ENCODE results near the gene CCDC60. TPM values are rescaled to one million over a fixed set of nuclear protein-coding genes. Genes with fewer than 3 reads are reported as not detected.

CCDC60 gene
- total RNA-seq, 1 donor from 2014 or later: not detected

DNA sequence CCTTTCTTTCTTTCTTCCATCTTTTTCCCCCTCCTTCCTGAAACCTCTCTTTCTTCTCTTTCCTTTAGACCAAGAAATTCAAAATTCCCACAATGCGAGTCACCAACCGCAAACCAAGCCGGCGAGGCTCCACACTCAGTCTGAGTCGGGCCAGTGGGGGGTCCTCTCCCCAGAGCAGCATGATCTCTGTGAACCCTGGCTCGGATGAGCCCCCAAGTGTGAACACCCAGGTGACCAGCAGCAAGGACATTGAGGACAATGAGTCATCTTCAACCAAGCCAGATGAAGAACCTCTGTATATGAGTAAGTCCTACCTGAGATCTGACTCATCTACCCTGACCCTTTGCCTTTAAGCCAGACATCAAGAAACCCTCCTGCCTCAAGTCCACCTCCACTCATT lies 170.5 kb downstream of the CCDC60 start:
- intact Hi-C loops (cut with DNase I): no loop called here
- no peak for DNase-seq (ENCODE audit: low spot score in 2 of 2)

DNA sequence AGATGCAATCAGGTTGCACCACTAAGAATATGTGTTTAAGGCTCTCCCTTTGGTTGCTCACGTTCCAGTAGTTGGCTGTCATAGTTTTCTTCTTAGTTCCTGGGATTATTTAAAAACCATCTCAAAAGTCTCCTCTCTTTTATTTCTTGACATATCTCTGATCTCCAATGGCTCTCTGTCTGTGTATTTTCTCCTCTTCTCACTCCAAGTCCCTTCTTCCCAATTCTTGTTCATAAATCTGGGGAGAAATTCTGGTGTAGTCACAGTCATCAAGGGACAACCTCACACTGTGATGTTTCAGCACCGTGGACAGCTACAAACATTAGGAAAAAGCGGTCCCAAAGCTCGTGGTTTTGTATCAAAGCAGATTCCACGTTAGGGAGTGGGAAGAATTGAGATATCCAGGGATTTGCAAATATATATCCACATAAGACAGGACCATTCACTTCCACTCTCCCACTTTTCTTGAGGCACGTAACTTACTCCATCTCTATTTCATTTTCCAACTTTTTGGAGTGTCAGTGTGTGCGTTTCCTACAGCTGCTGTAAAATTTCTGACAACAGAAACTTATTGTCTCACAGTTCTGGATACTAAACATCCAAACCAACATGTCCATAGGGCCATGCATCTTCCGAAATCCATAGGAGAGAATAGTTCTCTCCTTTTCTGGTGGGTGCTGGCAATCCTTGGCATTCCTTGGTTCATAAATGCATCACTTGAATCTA lies 178.4 kb downstream of the CCDC60 start:
- DNase-seq (ENCODE audit: low spot score in 2 of 2): no peak
- Histone ChIP-seq H3K4me3 (no peak overlapping the region), H3K4me1 (no peaks in the 10 kb centered on the region), H3K36me3 (no peaks in the 10 kb centered on the region), H3K9me3 (no peaks in the 10 kb centered on the region), H3K27ac (no peak overlapping the region), H3K27me3 (no peaks in the 10 kb centered on the region)
- intact Hi-C loops (cut with DNase I): no loop called here
- TF ChIP-seq, protein P1, sequence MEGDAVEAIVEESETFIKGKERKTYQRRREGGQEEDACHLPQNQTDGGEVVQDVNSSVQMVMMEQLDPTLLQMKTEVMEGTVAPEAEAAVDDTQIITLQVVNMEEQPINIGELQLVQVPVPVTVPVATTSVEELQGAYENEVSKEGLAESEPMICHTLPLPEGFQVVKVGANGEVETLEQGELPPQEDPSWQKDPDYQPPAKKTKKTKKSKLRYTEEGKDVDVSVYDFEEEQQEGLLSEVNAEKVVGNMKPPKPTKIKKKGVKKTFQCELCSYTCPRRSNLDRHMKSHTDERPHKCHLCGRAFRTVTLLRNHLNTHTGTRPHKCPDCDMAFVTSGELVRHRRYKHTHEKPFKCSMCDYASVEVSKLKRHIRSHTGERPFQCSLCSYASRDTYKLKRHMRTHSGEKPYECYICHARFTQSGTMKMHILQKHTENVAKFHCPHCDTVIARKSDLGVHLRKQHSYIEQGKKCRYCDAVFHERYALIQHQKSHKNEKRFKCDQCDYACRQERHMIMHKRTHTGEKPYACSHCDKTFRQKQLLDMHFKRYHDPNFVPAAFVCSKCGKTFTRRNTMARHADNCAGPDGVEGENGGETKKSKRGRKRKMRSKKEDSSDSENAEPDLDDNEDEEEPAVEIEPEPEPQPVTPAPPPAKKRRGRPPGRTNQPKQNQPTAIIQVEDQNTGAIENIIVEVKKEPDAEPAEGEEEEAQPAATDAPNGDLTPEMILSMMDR (IDR thresholded peaks at IDR 0.05): no peak

More for the DNA sequence above, 170.5 kb downstream of the CCDC60 start:
- Histone ChIP-seq H3K27me3 (no peaks in the 10 kb centered on the region), H3K36me3 (no peaks in the 10 kb centered on the region), H3K4me3 (no peak overlapping the region), H3K4me1 (no peaks in the 10 kb centered on the region), H3K9me3 (no peaks in the 10 kb centered on the region), H3K27ac (no peak overlapping the region)
- TF ChIP-seq, protein P1 (IDR thresholded peaks at IDR 0.05): no peak

DNA sequence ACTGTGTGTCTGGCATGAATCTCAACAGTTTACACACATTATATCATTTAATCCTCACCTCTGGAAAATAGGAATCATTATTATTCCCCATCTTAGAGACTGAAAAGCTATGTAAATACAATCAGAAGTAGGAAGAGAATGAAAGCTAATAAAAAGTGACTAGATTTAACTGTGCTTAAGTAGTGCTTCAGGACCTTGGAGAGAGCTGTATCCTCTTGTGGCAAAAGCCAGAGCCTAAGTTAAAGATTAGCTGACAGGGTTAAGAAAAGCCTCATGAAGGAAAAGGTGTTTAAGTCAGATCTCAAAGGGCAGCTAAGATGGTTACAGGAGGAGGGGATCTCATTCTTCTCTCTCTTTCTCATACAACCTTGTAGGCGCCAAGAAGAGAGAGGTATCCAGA lies 193.7 kb downstream of the CCDC60 start:
- TF ChIP-seq, protein P1 (IDR thresholded peaks at IDR 0.05): no peak
- H3K27ac ChIP-seq: no peak overlapping the region
- no peaks in the 10 kb centered on the region for H3K27me3 ChIP-seq
- intact Hi-C loops (cut with DNase I): no loop called here
- no peaks in the 10 kb centered on the region for H3K36me3 ChIP-seq
- DNase-seq (ENCODE audit: low spot score in 2 of 2): no peak
- no peaks in the 10 kb centered on the region for H3K9me3 ChIP-seq
- H3K4me3 ChIP-seq: no peak overlapping the region
- H3K4me1 ChIP-seq: no peaks in the 10 kb centered on the region

DNA sequence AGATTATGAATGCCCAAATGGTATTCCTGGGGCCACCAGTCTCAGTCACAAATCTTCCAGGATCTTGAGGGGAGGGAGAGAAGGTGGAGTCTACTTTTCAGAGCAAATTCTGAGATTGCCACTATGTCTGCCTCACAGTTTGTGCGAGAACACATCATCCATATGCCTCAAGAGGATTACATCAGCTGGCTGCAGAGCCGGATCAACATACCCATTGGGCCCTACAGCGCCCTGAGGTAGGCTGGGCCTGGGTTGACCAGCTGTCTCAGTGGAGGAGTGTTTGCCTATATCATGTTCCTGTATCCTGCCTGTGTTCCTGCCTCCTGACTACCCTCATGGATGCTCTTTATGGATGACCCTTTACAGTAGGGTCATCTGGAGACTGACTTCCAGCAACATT lies 205.9 kb downstream of the CCDC60 start:
- no peak overlapping the region for H3K27ac ChIP-seq
- no peaks in the 10 kb centered on the region for H3K36me3 ChIP-seq
- TF ChIP-seq, protein P1 (IDR thresholded peaks at IDR 0.05): no peak
- intact Hi-C loops (cut with DNase I): loop anchor here (10.0 kb wide), 2 partner anchors 426 to 1136 kb away; no protein-coding TSS in a partner anchor
- no peak overlapping the region for H3K4me3 ChIP-seq
- no peaks in the 10 kb centered on the region for H3K27me3 ChIP-seq
- H3K9me3 ChIP-seq: no peaks in the 10 kb centered on the region
- DNase-seq (ENCODE audit: low spot score in 2 of 2): no peak
- H3K4me1 ChIP-seq: no peaks in the 10 kb centered on the region

DNA sequence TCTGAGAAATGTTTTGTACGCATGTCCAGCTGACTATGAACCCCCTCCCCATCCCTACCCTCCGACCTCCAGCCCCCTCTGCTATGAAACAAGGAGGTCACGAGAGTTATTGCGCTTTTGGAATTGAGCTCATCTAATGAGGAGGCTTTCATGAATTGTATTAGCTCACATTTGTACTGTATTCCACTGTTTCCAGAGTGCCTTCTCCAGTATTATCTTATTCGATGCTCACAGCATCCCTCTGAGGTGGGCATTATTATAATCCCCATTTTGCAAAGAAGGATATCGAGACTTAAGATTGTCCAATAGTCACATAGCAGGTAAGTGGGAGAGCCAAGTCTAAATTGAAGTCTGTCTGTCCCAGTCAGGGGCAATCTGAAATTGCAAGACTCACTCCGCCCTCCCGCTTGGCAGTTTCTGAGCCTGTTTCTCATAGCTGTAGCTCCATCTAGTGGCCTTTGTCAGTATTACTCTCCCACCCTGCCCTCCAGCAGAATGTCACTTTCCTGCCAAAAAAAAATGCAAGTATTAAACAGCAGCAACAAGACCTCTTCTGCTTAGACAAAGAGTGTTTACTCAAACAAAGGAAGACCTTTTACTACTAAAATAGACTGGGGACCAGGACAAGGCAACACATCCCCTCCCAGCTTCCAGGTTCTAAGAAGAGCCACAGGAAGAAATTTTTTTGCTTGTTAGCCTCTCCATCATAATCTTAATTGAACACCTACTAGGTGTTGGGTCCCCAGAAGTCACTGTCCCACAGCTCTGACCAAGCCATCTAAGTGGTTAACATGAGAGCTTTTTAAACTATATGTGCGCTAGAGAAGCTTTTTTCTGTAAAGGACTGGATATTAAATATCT lies 210.5 kb downstream of the CCDC60 start:
- H3K4me3 ChIP-seq: no peak overlapping the region
- H3K36me3 ChIP-seq: no peaks in the 10 kb centered on the region
- H3K27ac ChIP-seq: no peak overlapping the region
- intact Hi-C loops (cut with DNase I): loop anchor here (10.0 kb wide), 2 partner anchors 430 to 1140 kb away; no protein-coding TSS in a partner anchor
- TF ChIP-seq, protein P1 (IDR thresholded peaks at IDR 0.05): peak; percentile 31 to 71 (median 61)
- peak in 1 of 2 donors; percentile 65 for DNase-seq (ENCODE audit: low spot score in 2 of 2)
- no peaks in the 10 kb centered on the region for H3K4me1 ChIP-seq
- no peaks in the 10 kb centered on the region for H3K27me3 ChIP-seq
- no peaks in the 10 kb centered on the region for H3K9me3 ChIP-seq

Measured in ascending aorta (tissue), 2 donors.